SU-DHL-6 (cell line): ENCODE results near the gene OPN1LW.

ENCODE experiments used
- H2AFZ ChIP-seq: fragments of 200-600 bp; sonication (generic); 2 replicates; pipeline ENCODE4 v1.6.1; 2014; ENCODE audit warnings: low read depth, mild to moderate bottlenecking, moderate library complexity, mixed read lengths, antibody characterized with exemption, low read length; ENCODE audit not compliant: severe bottlenecking
- H3F3A ChIP-seq: fragments of 200-600 bp; shearing (Covaris generic); 2 replicates; pipeline ENCODE4 v1.6.0; 2016; ENCODE audit warnings: antibody characterized with exemption, mild to moderate bottlenecking; ENCODE audit not compliant: insufficient read depth
- H3K27ac ChIP-seq: fragments of 200-600 bp; sonication (generic); 2 replicates; pipeline ENCODE4 v1.5.1; 2016; ENCODE audit warnings: low read depth, mild to moderate bottlenecking, low read length, moderate library complexity, mixed read lengths
- H3K27me3 ChIP-seq: fragments of 200-600 bp; sonication (generic), shearing (Covaris generic); 2 replicates; pipeline ENCODE4 v1.6.0; 2014; ENCODE audit warnings: mild to moderate bottlenecking, low read length
- H3K36me3 ChIP-seq: fragments of 200-600 bp; sonication (generic); 2 replicates; pipeline ENCODE4 v1.6.1; 2014; ENCODE audit warnings: mild to moderate bottlenecking, low read length, mixed read lengths
- H3K4me2 ChIP-seq: fragments of 300-600, 200-600 bp; shearing (Covaris generic), sonication (generic); 2 replicates; pipeline ENCODE4 v1.6.0; 2014; ENCODE audit warnings: low read length, low read depth, mild to moderate bottlenecking; ENCODE audit not compliant: poor library complexity, severe bottlenecking
- H3K4me3 ChIP-seq: fragments of 200-600 bp; sonication (generic); 2 replicates; pipeline ENCODE4 v1.5.1; 2014; ENCODE audit warnings: antibody characterized with exemption, low read length, mild to moderate bottlenecking, mixed read lengths; ENCODE audit not compliant: insufficient read depth, poor library complexity, severe bottlenecking
- H3K79me2 ChIP-seq: fragments of 200-600 bp; sonication (generic); 2 replicates; pipeline ENCODE4 v1.6.1; 2014; ENCODE audit warnings: mild to moderate bottlenecking, low read length, moderate library complexity; ENCODE audit not compliant: insufficient read depth
- H3K9ac ChIP-seq: fragments of 200-600 bp; sonication (generic); 2 replicates; pipeline ENCODE4 v1.7.0; 2014; ENCODE audit warnings: mild to moderate bottlenecking, low read length
- H3K9me2 ChIP-seq: fragments of 200-600 bp; sonication (generic); replicated peaks from 2 replicates; pipeline ENCODE4 v1.6.1; 2014; ENCODE audit warnings: low read length; ENCODE audit not compliant: insufficient read depth
- H3K9me3 ChIP-seq: fragments of 200-600 bp; sonication (generic); 2 replicates; pipeline ENCODE4 v1.6.1; 2014; ENCODE audit warnings: low read length, mixed read lengths; ENCODE audit not compliant: insufficient read depth
- H4K20me1 ChIP-seq: fragments of 200-600 bp; sonication (generic); 2 replicates; pipeline ENCODE4 v1.6.1; 2014; ENCODE audit warnings: low read depth, mild to moderate bottlenecking, antibody characterized with exemption, low read length, moderate library complexity, mixed read lengths
- EZH2phosphoT487 ChIP-seq: fragments of 200-600 bp; sonication (generic), shearing (Covaris generic); conservative IDR thresholded peaks from 2 replicates; pipeline ENCODE4 v1.6.1; 2018; ENCODE audit warnings: mild to moderate bottlenecking, antibody characterized with exemption, low read length, moderate library complexity, mixed read lengths
- TF ChIP-seq, protein P1 (sequence below): fragments of 200-600 bp; sonication (generic); IDR thresholded peaks from one replicate; pipeline ENCODE4 v1.5.1; 2017; ENCODE audit warnings: antibody characterized with exemption, mild to moderate bottlenecking, low read length, moderate library complexity; ENCODE audit not compliant: insufficient read depth, poor library complexity, severe bottlenecking

The OPN1LW gene

DNA sequence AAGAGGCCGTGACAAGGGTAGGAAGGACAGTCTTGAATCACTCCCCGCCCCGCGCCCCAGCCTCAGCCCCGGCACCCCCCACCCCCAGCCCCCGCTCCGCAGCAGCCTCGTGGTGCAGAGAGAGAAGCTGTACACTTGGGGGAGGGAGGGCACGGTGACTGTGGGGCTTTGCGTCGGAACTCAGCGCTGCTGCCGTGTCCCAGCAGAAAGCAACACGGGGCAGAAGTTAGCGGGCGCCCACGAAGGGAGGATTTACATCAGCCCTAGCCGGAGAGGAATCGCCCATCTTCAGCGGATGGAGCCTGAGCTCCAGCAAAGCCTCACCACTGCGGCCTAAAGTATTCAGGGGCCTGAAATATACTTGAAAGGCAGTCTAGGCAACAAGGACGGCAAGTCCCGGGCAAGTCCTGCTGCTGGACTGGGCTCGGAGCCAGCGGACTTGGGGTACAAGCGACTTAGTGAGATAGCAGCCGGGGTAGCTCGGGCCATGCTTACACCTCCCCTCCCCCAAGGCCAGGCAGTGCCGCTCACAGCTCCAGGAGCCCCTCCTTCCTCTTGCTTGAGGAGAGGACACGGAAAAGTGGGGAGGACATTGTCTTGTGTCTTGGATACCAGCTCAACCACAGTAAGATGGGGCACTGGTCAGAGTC, 18.5 kb upstream of the OPN1LW start:
- no peak for TF ChIP-seq EZH2phosphoT487
- TF ChIP-seq, protein P1, sequence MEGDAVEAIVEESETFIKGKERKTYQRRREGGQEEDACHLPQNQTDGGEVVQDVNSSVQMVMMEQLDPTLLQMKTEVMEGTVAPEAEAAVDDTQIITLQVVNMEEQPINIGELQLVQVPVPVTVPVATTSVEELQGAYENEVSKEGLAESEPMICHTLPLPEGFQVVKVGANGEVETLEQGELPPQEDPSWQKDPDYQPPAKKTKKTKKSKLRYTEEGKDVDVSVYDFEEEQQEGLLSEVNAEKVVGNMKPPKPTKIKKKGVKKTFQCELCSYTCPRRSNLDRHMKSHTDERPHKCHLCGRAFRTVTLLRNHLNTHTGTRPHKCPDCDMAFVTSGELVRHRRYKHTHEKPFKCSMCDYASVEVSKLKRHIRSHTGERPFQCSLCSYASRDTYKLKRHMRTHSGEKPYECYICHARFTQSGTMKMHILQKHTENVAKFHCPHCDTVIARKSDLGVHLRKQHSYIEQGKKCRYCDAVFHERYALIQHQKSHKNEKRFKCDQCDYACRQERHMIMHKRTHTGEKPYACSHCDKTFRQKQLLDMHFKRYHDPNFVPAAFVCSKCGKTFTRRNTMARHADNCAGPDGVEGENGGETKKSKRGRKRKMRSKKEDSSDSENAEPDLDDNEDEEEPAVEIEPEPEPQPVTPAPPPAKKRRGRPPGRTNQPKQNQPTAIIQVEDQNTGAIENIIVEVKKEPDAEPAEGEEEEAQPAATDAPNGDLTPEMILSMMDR: no peak
- no peak overlapping the region for H3K9ac ChIP-seq
- H3K79me2 ChIP-seq: no peaks in the 10 kb centered on the region
- no peaks in the 10 kb centered on the region for H3K27me3 ChIP-seq
- no peak overlapping the region for H3K27ac ChIP-seq
- no peak overlapping the region for H3K4me2 ChIP-seq
- no peaks in the 10 kb centered on the region for H3K9me3 ChIP-seq
- no peaks in the 10 kb centered on the region for H3K9me2 ChIP-seq
- no peaks in the 10 kb centered on the region for H3F3A ChIP-seq
- no peaks in the 10 kb centered on the region for H4K20me1 ChIP-seq
- H2AFZ ChIP-seq: no peak overlapping the region
- H3K36me3 ChIP-seq: no peaks in the 10 kb centered on the region
- no peak overlapping the region for H3K4me3 ChIP-seq

DNA sequence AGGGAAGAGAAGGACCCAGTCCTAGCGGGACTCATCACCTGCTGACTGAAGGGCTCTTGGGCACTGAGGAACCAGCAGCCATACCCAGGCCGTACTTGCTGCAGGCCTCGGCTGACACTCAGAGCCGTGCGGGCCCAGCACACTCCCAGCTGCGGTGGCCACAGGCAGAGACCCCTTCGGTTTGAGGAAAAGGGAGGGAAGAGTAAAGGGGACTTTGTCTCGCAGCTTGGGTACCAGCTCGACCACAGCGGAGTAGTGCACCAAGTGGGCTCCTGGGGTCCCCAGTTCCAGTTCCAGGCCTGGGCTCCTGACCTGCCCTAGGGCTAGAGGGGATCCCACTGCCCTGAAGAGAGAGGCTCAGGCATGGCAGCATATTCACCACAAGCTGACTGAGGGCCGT, 17.9 kb upstream of the OPN1LW start:
- Histone ChIP-seq H3K9ac (no peak overlapping the region), H2AFZ (no peak overlapping the region), H3K36me3 (no peaks in the 10 kb centered on the region), H3K27me3 (no peaks in the 10 kb centered on the region), H3K4me3 (no peak overlapping the region), H3K9me3 (no peaks in the 10 kb centered on the region), H3K27ac (no peak overlapping the region), H3K9me2 (no peaks in the 10 kb centered on the region), H3K79me2 (no peaks in the 10 kb centered on the region), H3K4me2 (no peak overlapping the region), H4K20me1 (no peaks in the 10 kb centered on the region), H3F3A (no peaks in the 10 kb centered on the region)
- TF ChIP-seq, protein P1: no peak
- no peak for TF ChIP-seq EZH2phosphoT487

DNA sequence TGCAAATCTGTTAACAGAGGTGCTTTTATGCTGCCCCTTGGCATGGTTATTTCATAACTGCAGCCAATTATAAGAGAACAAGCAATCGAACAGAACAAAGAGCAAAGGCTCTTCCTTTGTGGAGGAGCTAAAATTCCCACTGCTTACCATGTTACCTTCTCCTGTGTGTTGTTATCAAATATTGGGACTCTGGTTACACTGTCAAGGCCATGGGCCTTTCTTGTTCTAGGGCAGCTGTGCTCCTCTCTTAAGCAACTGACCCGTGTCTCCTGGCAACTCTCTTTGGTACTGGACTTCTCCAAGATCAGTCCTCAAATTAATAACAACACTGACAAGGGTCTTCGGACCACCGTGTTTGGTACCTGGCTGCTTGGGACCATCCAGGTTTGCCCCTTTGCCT, 12.1 kb upstream of the OPN1LW start:
- no peaks in the 10 kb centered on the region for H3K9me3 ChIP-seq
- no peaks in the 10 kb centered on the region for H4K20me1 ChIP-seq
- no peaks in the 10 kb centered on the region for H3K36me3 ChIP-seq
- H3F3A ChIP-seq: no peaks in the 10 kb centered on the region
- no peak overlapping the region for H3K9ac ChIP-seq
- H2AFZ ChIP-seq: no peak overlapping the region
- H3K27me3 ChIP-seq: no peaks in the 10 kb centered on the region
- no peaks in the 10 kb centered on the region for H3K9me2 ChIP-seq
- H3K4me3 ChIP-seq: no peak overlapping the region
- no peak for TF ChIP-seq EZH2phosphoT487
- TF ChIP-seq, protein P1: no peak
- no peaks in the 10 kb centered on the region for H3K79me2 ChIP-seq
- no peak overlapping the region for H3K27ac ChIP-seq
- no peak overlapping the region for H3K4me2 ChIP-seq
